GM19467 (cell line): ENCODE measurements around the gene ACSF2.

Source experiments
- ATAC-seq: cut with Tn5 transposase; IDR thresholded peaks from one replicate; pipeline ENCODE4 v1.9.1; 2021; ENCODE audit warnings: mild to moderate bottlenecking, moderate library complexity; ENCODE audit not compliant: unreplicated experiment

Gene ACSF2

DNA sequence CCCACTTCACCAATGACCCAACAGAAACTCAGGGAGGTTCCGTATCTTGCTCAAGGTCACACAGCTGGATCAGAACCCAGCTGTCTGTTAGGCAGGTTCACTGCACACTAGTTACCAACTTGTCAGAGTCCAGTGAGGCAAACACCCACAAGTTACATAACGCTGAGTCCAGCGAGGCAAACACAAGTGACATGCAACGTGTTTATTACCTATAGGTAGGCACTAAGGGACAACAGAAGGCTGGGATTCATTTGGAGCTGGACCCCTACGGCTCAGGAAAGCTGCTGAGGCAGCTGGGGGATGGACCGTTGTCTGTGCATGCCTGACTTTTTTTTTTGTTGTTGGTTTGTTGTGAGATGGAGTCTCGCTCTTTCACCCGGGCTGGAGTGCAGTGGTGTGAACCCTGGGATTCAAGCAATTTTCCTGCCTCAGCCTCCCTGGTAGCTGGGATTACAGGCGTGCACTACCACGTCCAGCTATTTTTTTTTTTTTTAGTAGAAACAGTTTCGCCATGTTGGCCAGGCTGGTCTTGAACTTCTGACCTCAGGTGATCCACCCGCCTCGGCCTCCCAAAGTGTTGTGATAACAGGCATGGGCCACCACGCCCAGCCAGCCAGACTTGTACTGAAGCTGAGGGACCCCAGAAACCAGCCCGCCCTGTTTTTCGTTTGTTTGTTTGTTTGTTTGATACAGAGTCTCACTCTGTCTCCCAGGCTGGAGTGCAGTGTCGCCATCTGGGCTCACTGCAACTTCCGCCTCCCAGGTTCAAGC lies 50.7 kb downstream of the ACSF2 start:
- no peak for ATAC-seq

DNA sequence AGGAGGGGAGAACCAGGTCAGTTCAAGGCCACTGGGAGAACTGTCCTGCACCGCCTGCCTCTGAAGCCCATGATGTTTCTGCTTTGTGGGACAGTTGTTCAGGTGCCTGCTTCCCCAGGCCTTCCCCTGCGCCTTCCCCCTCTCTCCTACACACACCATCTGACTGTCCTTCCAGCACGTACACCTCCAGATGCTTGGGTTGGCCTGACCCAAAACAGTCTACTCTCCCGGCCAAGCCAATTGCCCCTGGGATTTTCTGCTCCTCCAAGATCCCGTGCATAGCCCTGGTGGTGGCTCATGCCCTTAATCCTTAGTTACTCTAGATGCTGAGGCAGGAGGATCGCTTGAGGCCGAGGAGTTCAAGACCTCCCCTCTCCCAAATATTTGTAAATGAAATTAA lies 52.0 kb downstream of the ACSF2 start:
- ATAC-seq = no peak

DNA sequence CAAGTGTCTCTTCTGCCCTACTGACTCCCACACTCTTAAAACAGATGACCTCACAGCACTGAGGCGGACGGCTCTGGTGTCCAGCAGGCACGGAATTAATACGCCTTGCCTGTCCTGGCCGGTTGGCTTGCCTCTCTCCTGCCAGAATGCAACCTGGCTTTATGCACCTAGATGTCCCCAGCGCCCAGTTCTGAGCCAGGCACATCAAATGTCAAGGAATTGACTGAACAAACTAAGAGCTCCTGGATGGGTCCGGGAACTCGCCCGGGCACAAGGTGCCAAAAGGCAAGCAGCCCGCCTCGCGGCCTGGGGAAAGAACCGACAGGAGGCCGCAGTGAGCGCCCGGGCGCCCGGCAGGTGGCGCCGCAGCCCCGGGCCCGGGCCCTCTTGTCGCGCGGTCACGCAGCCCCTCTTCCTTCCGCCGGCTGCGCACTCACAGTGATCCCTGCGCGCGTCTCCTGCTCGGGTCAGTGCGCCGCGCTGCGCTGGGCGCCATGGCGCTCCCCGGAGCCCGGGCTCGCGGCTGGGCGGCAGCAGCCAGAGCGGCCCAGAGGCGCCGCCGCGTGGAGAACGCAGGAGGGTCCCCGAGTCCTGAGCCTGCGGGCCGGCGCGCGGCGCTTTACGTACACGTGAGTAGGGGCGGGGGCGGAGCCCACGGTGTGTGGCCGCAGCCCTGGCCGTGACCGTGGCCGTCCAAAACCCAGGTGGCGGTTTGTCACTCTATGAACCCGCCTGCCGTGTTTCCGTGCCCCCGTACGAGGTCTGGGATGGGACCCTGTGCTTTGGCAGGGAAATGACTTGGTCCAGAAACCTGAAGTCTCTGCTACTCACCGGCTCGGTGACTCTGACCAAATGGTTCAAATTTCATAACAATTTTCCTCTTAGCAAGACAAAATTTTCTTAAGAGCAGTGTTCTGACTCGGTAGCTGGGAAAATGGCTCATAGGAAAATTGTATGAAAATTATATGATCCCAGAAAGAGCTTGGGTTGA lies 52.7 kb downstream of the ACSF2 start, which contains the start of gene RSAD1:
Gene RSAD1 (plus strand): TSS at position 470 of the 991 bp plus-strand sequence. CDS start 25 bp downstream, at position 495.
- peak; percentile 86 for ATAC-seq

DNA sequence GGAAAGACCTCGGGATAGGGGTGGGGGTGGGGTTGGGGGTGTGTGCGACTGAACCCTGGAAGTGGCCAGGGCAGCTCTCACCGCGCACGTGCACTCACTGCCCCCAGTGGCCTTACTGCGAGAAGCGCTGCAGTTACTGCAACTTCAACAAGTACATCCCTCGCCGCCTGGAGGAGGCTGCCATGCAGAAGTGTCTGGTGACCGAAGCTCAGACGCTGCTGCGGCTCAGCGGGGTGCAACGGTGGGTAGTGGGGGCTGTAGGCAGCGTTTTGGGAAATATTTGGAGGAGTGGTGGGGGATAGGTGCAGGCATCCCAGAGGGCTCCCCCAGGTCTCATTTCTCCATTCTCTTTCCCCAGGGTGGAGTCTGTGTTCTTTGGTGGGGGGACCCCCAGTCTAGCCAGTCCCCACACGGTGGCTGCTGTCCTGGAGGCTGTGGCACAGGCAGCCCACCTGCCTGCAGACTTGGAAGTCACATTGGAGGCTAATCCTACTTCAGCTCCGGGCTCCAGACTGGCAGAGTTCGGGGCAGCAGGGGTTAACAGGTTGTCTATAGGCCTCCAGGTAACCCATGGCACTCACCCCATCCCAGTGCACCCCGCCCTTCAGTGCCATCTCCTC lies 53.6 kb downstream of the ACSF2 start:
- no peak for ATAC-seq

DNA sequence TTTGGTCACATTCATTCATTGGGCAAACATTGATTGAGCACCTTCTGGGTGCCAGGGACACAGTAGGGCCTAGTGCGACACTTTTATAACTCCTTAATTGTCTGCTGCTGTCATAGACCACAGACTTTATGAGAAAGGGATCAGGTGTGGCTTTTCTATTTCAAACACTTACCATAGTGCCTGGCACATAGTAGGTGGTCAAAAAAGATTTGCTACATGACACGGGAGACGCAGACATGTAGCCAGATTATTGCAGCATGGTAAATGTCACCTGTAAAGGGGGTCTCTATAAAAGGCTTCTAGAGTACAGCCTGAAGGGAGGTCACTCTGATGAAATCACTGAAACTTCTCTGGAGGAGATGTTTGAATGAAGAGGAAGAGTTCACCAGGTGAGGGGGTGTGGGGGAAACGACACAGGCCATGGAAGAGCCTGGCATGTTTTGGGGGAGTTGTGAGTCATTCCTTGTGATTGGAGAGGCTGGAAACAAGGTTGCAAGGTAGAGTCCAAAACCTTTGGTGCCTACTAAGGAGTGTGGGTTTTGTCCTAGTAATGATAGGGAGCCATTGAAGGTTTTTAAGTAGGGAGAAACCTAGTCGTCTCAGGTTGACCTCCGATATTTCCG lies 54.2 kb downstream of the ACSF2 start:
- ATAC-seq = no peak

DNA sequence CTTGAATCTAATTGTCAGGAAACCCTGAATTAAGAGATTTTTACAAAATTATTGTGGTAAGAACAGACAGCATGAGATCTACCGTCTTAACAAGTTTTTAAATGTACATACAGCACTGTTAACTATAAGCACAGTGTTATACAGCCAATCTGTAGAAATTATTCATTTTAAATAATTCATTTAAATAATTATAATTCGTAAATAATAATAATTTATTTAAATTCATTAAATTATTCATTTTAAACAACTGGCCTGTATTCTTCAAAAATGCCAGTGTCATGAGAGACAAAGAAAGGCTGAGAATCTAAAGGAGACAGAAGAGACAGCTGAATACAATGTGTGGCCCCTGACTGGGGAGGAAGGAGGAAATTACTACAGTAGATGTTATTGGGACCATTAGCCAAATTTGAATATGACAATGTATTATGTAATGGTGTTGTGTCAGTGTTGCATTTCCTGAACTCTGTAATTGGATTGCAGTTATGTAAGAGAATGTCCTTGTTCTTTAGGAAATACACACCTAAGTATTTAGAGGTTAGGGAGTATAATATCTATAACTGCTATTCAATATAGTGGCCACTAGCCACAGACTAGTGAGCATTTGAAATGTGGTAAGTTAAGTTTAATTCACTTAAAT lies 55.0 kb downstream of the ACSF2 start:
- no peak for ATAC-seq

DNA sequence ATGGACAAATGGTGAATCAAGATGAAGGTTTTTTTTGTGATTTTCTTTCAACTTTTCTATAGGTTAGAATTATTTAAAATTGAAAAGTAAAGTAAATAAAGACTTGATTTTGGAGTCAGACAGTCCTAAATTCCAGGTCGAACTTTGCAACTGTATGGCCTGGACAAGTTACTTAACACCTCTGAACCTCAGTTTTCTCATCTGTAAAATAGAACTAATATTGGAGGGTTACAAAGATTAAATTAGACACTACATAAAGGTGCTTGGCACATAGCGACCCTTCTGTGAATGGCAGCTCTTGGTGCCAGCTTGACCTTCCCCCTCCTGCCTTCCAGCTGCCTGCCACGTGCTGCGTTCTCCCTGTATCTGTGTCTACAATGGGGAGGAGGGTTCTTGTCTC lies 55.6 kb downstream of the ACSF2 start:
- ATAC-seq = no peak

DNA sequence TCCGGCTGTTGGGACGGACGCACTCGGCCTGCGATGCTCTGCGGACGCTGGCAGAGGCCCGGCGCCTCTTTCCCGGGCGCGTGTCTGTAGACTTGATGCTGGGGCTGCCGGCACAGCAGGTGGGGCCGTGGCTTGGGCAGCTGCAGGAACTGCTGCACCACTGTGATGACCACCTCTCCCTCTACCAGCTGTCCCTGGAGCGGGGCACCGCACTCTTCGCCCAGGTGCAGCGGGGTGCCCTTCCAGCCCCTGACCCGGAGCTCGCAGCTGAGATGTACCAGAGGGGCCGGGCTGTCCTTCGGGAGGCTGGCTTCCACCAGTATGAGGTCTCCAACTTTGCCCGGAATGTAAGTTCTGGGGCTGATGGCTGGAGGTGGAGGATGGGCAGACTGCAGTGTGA lies 56.1 kb downstream of the ACSF2 start:
- no peak for ATAC-seq

DNA sequence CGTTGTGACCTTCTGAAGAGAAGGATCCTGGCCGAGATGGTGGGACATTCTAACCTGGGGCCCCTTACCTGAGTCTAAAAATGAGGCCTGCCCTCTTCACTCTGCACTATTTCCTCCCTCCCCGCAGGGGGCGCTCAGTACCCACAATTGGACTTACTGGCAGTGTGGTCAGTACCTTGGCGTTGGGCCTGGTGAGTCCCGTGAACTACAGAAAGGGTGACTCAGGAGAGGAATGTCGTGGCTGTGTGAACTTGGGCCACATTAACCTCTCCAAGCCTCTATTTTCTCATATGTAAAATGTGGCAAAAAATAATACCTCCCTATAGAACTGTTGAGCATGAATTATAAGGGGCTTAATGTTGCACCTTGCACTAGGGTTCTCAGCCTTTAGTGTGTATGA lies 56.5 kb downstream of the ACSF2 start:
- ATAC-seq = peak; percentile 34

DNA sequence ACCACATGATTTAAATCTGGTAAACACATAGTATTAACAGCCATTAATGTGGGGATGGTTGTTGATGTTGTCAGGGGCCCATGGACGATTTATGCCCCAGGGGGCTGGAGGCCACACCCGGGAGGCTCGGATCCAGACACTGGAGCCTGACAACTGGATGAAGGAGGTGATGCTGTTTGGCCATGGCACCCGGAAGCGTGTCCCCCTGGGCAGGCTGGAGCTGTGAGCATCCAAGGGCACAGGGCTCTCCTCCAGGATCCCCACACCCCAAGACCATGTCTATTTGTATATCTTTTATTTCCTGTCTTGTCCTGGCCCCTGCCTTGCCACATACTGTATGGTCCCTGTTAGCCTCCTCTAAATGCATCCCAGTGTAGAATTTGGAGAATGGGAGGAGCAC lies 57.2 kb downstream of the ACSF2 start:
- ATAC-seq = no peak

DNA sequence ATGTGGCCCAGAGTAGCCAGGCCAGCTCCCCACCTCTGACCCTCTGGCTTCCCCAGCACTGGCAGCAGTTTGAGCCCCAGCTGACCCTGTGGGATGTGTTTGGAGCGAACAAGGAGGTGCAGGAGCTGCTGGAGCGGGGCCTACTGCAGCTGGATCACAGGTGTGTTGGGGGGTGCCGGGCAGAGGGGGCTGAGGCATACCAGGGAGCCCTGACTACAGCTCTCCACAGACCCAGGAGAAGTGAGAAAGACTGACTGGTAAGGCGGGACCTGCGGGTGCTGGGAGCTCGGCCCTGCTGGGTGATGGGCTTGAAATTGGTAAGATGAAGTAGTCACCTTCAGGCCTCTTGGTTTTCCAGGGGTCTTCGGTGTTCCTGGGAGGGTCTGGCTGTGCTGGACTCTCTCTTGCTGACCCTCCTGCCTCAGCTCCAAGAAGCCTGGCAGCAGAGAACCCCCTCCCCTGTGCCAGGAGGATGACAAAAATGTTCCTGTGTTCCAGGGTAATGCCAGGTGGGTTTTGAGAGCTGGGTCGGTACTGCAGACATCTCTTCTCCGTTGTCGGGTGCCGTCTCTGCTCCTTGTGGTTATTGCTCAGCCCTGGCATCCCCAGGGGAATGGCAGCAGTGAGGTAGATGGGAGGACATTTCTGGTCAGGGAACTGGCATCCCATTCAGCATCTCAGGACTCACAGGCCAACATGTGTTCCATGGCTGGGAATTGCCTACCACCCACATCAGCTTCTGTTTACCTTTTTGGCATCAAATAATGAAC lies 58.6 kb downstream of the ACSF2 start:
- no peak for ATAC-seq

DNA sequence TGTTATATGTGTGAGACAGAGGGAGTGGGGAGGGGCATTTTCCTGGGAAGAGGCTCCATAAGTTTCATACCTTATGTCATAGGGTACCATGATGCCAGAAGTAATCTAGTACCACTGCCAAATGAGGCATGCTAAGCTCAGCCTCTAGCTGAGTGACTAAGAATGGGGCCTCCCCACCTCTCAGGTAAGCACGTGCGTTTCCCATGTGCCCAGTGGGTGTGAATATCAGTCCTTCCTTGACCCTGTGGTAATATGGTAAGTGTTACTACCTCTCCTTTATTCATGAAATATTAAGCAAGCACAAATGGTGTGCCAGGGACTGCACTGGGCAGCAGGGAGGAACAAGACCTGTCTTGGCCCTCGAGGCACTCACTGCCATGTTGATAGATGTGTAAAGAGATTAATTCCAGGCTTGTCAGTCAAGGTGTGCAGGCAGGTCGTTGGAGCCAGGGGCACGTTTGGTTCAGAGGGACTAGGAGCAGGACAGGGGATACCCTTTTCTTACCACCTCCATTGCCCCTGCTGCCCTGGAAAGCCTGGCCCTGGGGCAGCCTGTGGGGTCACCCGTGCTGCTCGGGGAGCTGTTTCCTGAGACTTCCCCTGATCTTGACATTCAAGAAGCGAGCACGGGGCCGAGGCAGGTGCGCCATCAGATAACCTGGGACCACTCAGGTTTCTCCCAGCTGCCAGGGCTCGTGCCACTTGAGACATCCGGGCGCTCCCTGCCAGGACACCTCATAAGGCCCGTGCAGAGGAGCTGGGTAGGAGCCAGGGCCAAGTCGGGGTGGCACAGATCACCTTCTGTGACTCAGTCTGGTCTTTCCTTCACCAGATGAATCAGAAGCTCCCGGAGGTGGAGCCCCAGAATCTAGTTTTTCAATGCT lies 61.4 kb downstream of the ACSF2 start:
- no peak for ATAC-seq

DNA sequence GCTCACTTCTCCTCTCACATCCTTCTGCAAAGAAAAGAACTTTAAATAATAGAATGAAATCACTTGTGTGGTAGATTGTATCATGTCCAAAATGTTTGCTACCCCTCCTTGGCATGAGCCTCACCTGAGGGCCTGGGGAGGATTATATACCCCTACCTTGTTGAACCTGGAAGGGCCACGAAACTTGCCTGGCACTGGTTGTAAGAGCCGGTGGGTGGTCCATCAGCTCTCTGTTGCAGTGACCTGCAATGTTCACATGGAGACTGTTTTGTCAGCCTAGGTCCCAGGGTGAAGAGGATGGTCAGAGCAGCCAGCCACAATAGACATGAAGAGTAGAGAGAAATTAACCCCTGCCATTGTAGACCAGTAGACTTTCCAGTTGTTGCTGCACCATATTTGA lies 62.9 kb downstream of the ACSF2 start:
- no peak for ATAC-seq

DNA sequence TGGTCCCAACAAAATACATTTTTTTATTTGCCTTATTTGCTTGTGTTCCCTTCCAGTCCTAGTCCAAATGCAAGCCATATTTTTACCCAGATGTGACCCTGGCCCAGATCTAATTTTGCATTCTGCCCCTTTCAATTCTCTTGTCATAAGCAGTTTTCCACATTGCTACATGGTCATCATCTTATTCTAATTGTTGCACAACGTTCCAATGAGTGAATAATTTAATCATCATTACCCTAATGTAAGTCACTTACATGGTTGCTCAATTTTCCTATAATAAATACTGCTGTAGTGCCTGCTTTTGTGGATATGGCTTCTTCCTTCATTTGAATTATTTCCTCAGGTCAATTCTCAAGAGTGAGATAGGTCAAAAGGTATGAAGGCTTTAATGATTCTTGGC lies 65.5 kb downstream of the ACSF2 start:
- no peak for ATAC-seq

DNA sequence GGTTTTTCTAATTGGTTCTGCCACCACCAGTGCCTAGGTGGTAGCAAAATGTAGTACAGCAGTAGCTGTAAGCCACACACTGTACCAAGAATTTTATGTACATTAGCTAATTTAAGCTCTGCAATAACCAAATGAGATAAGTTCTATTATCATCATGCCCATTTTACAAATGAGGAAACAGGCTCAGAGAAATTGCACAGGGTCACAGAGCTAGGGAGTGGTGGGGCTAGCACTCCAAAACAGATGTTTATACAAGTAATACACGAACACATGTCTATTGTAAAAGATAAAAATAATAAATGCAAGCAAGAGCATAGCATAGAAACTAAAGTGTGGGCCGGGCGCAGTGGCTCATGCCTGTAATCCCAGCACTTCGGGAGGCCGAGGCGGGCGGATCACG lies 66.2 kb downstream of the ACSF2 start:
- no peak for ATAC-seq

DNA sequence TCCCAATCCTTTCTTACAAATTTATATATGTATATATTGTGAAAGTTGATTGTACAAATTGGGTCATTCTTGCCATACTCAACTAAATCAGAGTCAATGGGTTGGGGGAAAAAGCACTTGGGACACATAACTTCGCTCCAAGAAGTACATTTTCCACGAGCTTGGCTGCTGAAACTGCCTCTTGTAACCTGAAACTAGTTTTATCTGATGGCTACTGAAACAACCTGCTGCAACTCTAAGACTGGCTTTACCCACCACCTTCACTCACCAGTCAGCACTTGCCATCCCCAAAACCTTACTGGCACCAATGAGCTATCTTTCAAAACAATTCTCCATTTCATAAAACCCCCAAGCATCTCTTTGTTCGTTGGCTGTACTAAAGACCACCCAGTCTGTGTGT lies 67.7 kb downstream of the ACSF2 start:
- no peak for ATAC-seq

DNA sequence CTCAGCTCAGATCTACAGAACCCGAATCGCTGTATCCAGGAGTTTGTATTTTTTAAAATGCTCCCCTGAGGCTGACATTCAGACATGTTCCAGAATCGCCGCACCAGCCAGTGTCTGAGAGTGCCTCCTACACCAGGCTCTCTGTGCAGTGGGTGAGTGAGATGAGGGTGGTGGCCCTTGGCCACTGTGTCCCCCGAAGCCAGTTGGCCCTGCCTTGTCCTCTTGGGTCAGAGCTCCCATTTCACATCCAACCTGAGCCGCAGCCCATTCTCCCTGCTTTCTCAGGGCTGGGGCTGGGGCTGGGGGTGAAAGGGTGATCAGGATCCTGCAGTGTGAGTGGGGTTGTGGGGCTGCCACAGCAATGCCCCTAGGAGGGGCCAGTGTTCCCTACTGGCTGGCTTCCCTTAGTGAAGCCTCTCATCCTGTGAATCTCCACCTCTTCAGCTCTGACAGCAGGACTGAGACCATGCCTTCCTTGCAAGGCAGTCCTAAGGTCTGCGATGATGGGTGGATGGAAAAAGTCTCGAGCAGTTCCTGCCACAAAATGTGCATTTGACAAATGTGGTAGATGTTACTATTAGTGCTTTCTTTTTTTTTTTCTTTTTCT lies 69.3 kb downstream of the ACSF2 start:
- ATAC-seq = no peak

DNA sequence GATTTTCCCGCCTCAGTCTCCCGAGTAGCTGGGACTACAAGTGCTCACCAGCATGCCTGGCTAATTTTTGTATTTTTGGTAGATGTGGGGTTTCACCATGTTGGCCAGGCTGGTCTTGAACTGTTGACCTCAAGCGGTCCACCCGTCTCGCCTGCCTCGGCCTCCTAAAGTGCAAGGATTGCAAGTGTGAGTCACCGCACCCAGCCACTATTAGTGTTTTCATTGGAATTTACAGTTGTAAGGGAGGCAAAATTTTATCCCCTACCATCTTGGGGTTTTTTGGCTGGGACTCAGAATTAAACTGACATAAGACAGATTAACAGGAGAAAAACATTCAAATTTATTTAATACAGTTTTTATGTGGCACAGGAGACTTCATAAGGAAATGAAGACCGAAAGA lies 69.9 kb downstream of the ACSF2 start:
- ATAC-seq = no peak
